Raji (cell line): ENCODE measurements around the gene GATA5.

ENCODE experiments used
- POLR2A ChIP-seq: IDR thresholded peaks from 2 replicates; pipeline ENCODE4 v1.6.1; 2011; ENCODE audit warnings: low read depth, low read length, control low read depth; ENCODE audit not compliant: insufficient read depth

GATA5 gene

GRCh38 chr20:62472941-62473585 is 2.7 kb downstream of the GATA5 start:
- TF ChIP-seq POLR2A = no peak

DNA sequence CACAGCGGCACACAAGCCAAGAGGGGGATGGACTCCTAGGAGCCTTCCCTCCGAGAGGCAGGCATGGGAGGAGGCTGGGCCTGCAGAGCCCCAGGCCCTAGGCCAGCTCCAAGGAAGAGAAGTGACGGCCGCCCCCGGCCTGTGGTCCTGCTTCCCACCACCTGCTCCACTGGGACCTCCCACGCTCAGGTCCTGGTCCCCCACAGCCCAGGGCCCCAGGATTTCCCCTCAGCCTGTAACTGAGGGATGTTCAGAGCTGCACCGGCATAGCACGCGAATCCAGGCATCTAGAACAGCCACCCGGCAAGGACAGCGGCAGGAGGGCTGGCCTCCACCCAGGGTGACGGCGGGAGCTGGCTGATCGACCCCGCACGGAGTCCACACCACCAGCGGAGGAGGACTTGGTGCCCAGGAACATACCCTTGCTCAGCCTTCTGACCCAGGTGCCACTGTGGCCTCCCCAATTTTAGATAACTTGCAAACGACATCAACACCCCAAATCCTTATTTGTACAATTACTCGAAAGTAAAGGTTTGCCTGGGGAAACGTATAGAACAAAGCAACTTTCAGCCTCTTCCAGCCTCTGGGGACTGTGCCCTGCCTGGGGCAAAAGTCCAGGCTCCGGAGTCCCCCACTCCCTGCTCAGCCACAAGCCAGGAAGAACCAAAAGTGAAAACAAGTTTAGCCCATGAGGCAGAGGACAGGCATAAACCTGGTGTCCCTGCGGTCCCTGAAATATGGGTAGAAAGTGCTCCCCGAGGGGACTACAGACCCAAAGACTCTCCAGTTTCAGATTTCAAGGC is 3.5 kb downstream of the GATA5 start:
- no peak for TF ChIP-seq POLR2A

GRCh38 chr20:62470459-62470858 is 5.3 kb downstream of the GATA5 start:
- no peak for TF ChIP-seq POLR2A

DNA sequence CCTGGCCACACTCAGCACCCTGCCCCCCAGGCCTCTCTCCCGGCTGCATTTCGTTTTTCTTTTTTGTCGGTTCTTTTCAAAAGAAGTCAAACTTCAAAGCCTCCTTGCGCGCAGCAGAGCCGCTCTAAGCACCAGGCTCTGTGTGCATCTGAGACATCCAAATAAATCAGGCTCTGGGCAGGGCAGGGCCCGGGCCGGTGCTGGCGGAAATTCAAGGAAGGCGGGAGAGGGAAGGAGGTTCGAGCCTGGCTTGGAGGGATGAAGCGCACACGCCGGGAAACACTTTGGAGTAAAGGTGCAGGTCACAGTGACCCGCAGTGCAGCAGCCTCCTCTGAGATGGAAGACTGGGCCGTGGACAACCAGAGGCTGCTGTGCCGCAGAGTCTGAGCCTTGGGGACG is 5.8 kb downstream of the GATA5 start:
- no peak for TF ChIP-seq POLR2A

DNA sequence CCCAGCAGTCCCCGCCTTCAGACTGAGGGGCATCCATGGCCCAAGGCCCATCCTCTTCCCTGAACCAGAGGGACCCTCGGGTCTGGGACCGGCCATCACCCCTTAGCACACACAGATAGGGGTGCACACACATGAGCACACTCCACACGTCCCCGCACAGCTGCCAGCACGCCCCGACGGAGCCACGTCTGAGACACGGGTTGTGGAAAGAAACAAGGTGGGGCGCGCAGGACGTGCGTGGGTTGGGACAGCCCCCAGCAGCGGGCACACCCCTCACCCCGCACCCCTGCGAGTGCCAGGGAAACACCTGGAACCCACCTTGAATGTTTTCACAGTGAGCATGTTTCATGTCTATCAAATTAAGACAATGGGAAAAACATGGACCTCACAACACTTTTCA is 6.4 kb downstream of the GATA5 start:
- no peak for TF ChIP-seq POLR2A

- TF ChIP-seq POLR2A = no peak
Observed at GRCh38 chr20:62466806-62467537, 8.8 kb downstream of the GATA5 start.

DNA sequence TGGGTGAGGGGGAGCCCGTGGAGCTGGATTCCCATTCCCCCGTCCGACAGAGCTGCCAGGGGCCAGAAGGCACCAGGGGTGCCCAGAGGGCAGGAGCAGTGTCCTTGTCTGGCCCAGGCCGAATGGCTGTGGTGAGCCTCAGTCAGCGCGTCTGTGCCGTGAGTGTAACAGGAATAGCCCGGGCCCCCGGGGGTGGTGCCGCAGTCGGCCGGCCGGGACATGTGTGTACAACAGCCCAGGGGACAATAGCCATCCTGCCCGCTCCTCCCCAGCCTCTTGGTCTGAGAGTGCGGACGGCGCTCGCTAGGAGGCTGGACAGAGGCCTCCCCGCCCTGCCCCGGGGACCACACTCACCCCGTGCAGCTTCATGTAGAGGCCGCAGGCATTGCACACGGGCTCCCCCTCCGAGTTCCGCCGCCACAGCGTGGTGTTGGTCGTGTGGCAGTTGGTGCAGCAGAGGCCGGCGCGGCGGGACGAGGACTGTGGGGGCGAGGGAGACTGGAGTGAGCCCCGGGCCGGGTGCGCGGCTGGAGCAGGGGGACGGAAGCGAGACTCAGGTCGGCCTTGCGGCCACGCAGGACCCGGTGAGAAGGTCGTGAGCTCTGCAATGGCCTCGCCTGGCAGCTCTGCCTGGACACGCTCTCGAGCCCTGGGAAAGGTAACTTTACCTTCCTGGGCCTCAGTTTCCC is 9.6 kb downstream of the GATA5 start:
- TF ChIP-seq POLR2A = no peak

DNA sequence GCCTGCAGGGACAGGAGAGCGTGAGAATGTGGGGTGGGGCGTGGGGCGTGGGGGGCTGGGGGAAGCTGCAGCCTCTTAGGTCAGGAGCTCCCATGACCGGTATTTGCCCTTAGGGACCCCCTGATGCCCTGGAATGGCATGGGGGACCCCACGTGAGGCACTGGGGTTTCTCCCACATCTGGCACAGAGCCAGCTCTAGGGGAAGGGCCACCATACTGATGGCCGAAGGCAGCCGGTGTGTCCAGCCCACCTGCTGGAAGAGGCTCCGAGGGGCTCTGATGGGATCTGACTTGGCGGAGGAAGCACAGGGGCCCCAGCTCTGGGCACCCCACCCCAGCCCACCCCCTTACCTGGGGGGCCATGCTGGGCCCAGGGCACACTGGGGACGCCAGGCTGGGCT is 10.8 kb downstream of the GATA5 start:
- TF ChIP-seq POLR2A = no peak

DNA sequence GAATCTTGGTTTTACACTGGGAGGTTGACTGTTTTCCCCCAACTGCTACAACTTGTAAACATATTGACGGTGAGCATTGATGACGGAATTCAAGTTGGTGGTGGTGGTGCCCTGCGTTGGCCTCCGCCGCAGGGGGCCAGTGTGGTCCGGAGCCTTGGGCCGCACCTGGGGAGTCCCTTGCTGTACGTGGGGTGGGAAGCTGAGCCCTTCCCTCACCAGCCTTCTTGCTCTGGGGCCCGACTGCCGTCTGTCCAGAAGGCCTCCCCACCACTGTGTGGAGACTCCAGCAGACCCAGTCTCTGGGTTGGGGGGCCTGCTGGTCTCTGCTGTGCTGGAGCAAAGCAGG is 11.4 kb downstream of the GATA5 start:
- no peak for TF ChIP-seq POLR2A

GRCh38 chr20:62463651-62464424 is 12.0 kb downstream of the GATA5 start:
- no peak for TF ChIP-seq POLR2A

- TF ChIP-seq POLR2A = no peak
Observed at GRCh38 chr20:62462976-62463592, 12.7 kb downstream of the GATA5 start.

DNA sequence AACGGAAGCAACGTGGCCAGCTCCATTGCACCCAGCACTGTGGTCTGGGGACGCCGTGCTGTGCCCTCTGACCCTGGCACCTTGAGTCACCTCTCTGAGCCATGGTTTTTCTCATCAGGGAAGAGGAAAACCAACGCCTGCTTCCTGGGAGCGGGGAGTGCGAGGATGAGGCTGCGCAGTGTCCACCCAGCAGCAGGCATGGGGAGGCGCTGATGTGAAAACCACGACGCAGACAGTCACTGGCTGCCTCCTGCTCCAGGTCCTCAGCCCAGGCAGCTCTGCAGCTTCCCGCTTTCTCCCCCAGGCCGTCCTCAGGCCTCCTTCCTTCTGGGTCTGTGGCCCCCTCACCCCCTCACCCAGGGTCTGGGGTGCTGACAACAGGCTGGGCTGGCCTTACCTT is 14.0 kb downstream of the GATA5 start:
- no peak for TF ChIP-seq POLR2A

GRCh38 chr20:62461157-62461556 is 14.6 kb downstream of the GATA5 start:
- no peak for TF ChIP-seq POLR2A

- TF ChIP-seq POLR2A = no peak
Observed at GRCh38 chr20:62460678-62461077, 15.1 kb downstream of the GATA5 start.
